Ishikawa (cell line): ENCODE results near the gene TEX11.

Experiments used
- CEBPB ChIP-seq: IDR thresholded peaks from 2 replicates; pipeline ENCODE4 v1.6.1; 2012
- CREB1 ChIP-seq: IDR thresholded peaks from 2 replicates; pipeline ENCODE4 v1.6.1; 2012; ENCODE audit warnings: low read depth
- EGR1 ChIP-seq: IDR thresholded peaks from 2 replicates; pipeline ENCODE4 v1.6.1; 2012
- EP300 ChIP-seq: IDR thresholded peaks from 2 replicates; pipeline ENCODE4 v1.6.1; 2012; ENCODE audit warnings: borderline replicate concordance
- FOXM1 ChIP-seq: IDR thresholded peaks from 2 replicates; pipeline ENCODE4 v1.6.1; 2012; ENCODE audit warnings: low read depth, borderline replicate concordance
- MAX ChIP-seq: IDR thresholded peaks from 2 replicates; pipeline ENCODE4 v1.6.1; 2012
- NFIC ChIP-seq: IDR thresholded peaks from 2 replicates; pipeline ENCODE4 v1.6.1; 2012
- RAD21 ChIP-seq: IDR thresholded peaks from 2 replicates; pipeline ENCODE4 v1.6.1; 2012; ENCODE audit warnings: low read depth
- REST ChIP-seq: IDR thresholded peaks from 2 replicates; pipeline ENCODE4 v1.6.1; 2012; ENCODE audit warnings: low read depth, mild to moderate bottlenecking
- TAF1 ChIP-seq: IDR thresholded peaks from 2 replicates; pipeline ENCODE4 v1.6.1; 2012; ENCODE audit warnings: low read depth, mild to moderate bottlenecking
- USF1 ChIP-seq: IDR thresholded peaks from 2 replicates; pipeline ENCODE4 v1.6.1; 2012
- YY1 ChIP-seq: IDR thresholded peaks from 2 replicates; pipeline ENCODE4 v1.6.1; 2012; ENCODE audit warnings: low read depth
- ZBTB7A ChIP-seq: IDR thresholded peaks from 2 replicates; pipeline ENCODE4 v1.6.1; 2012; ENCODE audit warnings: low read depth

GRCh38 chrX:70554523-70554922 is 354.0 kb downstream of the TEX11 start:
- no peak for TF ChIP-seq REST
- no peak for TF ChIP-seq RAD21
- TF ChIP-seq TAF1: no peak
- no peak for TF ChIP-seq EP300
- no peak for TF ChIP-seq NFIC
- no peak for TF ChIP-seq FOXM1
- no peak for TF ChIP-seq EGR1
- TF ChIP-seq MAX: no peak
- TF ChIP-seq YY1: no peak
- TF ChIP-seq USF1: no peak
- TF ChIP-seq CEBPB: no peak
- TF ChIP-seq ZBTB7A: no peak
- TF ChIP-seq CREB1: no peak
